Measurements from ENCODE around the gene HACD4. TPM values are rescaled to one million over a fixed set of nuclear protein-coding genes. Genes with fewer than 3 reads are reported as not detected.

The HACD4 gene
- total and polyA plus RNA-seq, 2 experiments from 2014 or later, result 3.8 to 7.5 TPM

DNA sequence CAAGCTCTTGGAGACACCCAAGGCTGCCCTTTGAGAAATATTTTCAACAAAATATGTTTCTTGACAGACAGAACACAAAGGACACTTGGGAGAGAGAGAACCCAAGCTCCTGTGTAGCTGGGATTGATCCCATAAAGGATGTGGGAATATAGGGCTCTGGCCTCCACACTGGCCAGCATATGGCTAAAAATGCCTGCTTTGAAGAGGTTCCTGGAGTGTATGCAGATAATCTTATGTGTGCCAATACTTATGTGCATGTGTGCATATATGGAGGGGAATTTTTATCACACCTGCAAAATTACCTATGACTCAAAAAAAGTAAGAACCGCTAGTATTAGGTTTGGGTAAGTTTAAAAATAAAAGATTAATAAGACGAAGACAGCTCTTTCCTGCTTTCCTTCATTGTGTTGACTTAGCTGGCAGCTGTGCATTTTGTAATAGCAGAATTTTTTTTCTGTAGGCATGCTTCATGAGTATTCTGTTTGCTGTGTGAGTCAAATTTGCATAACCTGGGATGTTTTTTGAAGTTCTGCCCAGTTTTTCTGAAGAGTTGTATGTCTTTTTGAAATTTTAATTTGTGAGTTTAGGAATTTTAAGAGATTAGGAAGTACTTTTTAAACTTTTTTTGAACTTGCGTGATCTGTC, 42.6 kb downstream of the HACD4 start:
- H4K20me1 ChIP-seq (ENCODE audit: insufficient read depth), result no peaks in the 10 kb centered on the region
- no peaks in the 10 kb centered on the region for H3K9me2 ChIP-seq (ENCODE audit: insufficient read depth)
- no peak overlapping the region for H3K4me3 ChIP-seq
- no peak for TF ChIP-seq EZH2 (IDR thresholded peaks at IDR 0.05; ENCODE audit: insufficient read depth, poor library complexity, severe bottlenecking)
- TF ChIP-seq EZH2phosphoT487 (IDR thresholded peaks at IDR 0.05; ENCODE audit: insufficient read depth, low read depth), result no peak
- H3K27me3 ChIP-seq (replicated peaks; ENCODE audit: insufficient read depth), result no peaks in the 10 kb centered on the region
- peaks cover 6% of the 10 kb centered on the region for H3K36me3 ChIP-seq (ENCODE audit: low read depth)
- no peaks in the 10 kb centered on the region for H3K79me2 ChIP-seq (ENCODE audit: insufficient read depth)
- no peak overlapping the region for H3K27ac ChIP-seq
- no peak overlapping the region for H2AFZ ChIP-seq
- in situ Hi-C loops (cut with MboI), result no loop called here
- H3K9me3 ChIP-seq (ENCODE audit: low read depth), result no peaks in the 10 kb centered on the region
- H3K4me2 ChIP-seq (ENCODE audit: unreplicated experiment), result no peak overlapping the region
- no peaks in the 10 kb centered on the region for H3F3A ChIP-seq (ENCODE audit: insufficient read depth)
- peaks cover 4% of the 10 kb centered on the region; the same call in 1 of the 2 replicates for H3K4me1 ChIP-seq (ENCODE audit: insufficient read depth)
- H3K9ac ChIP-seq, result no peak overlapping the region
- peak; percentile 42 for DNase-seq
- WGBS, 2 experiments (ENCODE audit: low coverage in 1 of 2, low lambda C conversion rate in 2 of 2, missing lambda C conversion rate in 2 of 2), result 37 to 39% methylated on average over 3 of the region's 3 CpGs

DNA sequence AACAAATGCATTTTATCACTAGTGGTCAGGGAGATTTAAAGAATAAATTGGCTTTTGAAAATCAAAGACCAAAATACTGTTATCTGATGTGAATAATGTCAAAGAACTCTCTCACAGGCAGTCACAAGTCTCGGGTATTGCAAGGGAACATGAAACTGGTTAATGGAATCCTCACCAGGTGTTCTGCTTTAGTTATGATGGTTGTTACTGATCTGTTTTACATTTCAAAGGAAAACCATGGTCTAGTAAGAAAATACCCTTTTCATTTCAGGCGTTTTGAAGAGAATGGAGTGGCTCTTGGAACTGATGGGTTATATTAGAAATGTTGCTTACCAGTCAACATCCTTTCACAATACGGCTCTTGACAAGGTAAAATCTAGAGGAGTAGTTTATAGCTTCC, 43.4 kb downstream of the HACD4 start:
- no peaks in the 10 kb centered on the region for H3K9me2 ChIP-seq (ENCODE audit: insufficient read depth)
- no peaks in the 10 kb centered on the region for H3K27me3 ChIP-seq (replicated peaks; ENCODE audit: insufficient read depth)
- H3K4me3 ChIP-seq, result no peak overlapping the region
- peaks cover 6% of the 10 kb centered on the region for H3K36me3 ChIP-seq (ENCODE audit: low read depth)
- peaks cover 4% of the 10 kb centered on the region; the same call in 1 of the 2 replicates for H3K4me1 ChIP-seq (ENCODE audit: insufficient read depth)
- no peak overlapping the region for H3K9ac ChIP-seq
- DNase-seq, result no peak
- no peak overlapping the region for H3K27ac ChIP-seq
- TF ChIP-seq EZH2 (IDR thresholded peaks at IDR 0.05; ENCODE audit: insufficient read depth, poor library complexity, severe bottlenecking) (no peak), EZH2phosphoT487 (IDR thresholded peaks at IDR 0.05; ENCODE audit: insufficient read depth, low read depth) (no peak)
- no peaks in the 10 kb centered on the region for H4K20me1 ChIP-seq (ENCODE audit: insufficient read depth)
- no peaks in the 10 kb centered on the region for H3K9me3 ChIP-seq (ENCODE audit: low read depth)
- no peak overlapping the region for H3K4me2 ChIP-seq (ENCODE audit: unreplicated experiment)
- WGBS, 2 experiments (ENCODE audit: low coverage in 1 of 2, low lambda C conversion rate in 2 of 2, missing lambda C conversion rate in 2 of 2), result 97 to 98% methylated on average over 3 of the region's 3 CpGs
- H2AFZ ChIP-seq, result no peak overlapping the region
- H3K79me2 ChIP-seq (ENCODE audit: insufficient read depth), result no peaks in the 10 kb centered on the region
- no peaks in the 10 kb centered on the region; the same call in 1 of the 2 replicates for H3F3A ChIP-seq (ENCODE audit: insufficient read depth)
- in situ Hi-C loops (cut with MboI), result no loop called here

DNA sequence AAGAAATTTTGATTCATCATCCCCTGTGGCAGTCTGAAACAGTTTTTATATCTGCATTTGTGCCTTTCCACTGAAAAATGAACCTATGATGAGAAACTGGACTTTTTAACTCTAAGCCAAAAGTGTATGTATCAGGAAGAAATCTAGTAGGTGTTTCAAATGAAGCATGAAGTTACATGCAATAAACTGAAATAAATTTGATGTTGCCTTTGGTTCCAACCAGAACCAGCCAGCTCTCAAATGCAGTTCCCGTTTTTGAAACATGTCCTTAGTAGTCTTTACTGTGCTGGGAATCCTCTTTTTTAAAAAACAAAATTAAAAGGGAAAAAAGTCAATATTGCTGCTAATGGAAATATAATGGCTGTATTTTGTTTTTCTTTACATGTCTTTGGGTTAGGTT, 43.9 kb downstream of the HACD4 start:
- no peaks in the 10 kb centered on the region for H3K27me3 ChIP-seq (replicated peaks; ENCODE audit: insufficient read depth)
- no peak overlapping the region for H3K4me3 ChIP-seq
- H3K4me2 ChIP-seq (ENCODE audit: unreplicated experiment), result no peak overlapping the region
- 97 to 98% methylated on average over 1 of the region's 1 CpG for WGBS, 2 experiments (ENCODE audit: low coverage in 1 of 2, low lambda C conversion rate in 2 of 2, missing lambda C conversion rate in 2 of 2)
- DNase-seq, result no peak
- H3K9me2 ChIP-seq (ENCODE audit: insufficient read depth), result no peaks in the 10 kb centered on the region
- peaks cover 5% of the 10 kb centered on the region for H3K4me1 ChIP-seq (ENCODE audit: insufficient read depth)
- peaks cover 4% of the 10 kb centered on the region for H3F3A ChIP-seq (ENCODE audit: insufficient read depth)
- no peak overlapping the region for H3K9ac ChIP-seq
- H4K20me1 ChIP-seq (ENCODE audit: insufficient read depth), result no peaks in the 10 kb centered on the region
- no peak overlapping the region for H3K27ac ChIP-seq
- H2AFZ ChIP-seq, result no peak overlapping the region
- H3K9me3 ChIP-seq (ENCODE audit: low read depth), result no peaks in the 10 kb centered on the region
- TF ChIP-seq EZH2 (IDR thresholded peaks at IDR 0.05; ENCODE audit: insufficient read depth, poor library complexity, severe bottlenecking) (no peak), EZH2phosphoT487 (IDR thresholded peaks at IDR 0.05; ENCODE audit: insufficient read depth, low read depth) (no peak)
- H3K79me2 ChIP-seq (ENCODE audit: insufficient read depth), result no peaks in the 10 kb centered on the region
- in situ Hi-C loops (cut with MboI), result no loop called here
- H3K36me3 ChIP-seq (ENCODE audit: low read depth), result peaks cover 6% of the 10 kb centered on the region

DNA sequence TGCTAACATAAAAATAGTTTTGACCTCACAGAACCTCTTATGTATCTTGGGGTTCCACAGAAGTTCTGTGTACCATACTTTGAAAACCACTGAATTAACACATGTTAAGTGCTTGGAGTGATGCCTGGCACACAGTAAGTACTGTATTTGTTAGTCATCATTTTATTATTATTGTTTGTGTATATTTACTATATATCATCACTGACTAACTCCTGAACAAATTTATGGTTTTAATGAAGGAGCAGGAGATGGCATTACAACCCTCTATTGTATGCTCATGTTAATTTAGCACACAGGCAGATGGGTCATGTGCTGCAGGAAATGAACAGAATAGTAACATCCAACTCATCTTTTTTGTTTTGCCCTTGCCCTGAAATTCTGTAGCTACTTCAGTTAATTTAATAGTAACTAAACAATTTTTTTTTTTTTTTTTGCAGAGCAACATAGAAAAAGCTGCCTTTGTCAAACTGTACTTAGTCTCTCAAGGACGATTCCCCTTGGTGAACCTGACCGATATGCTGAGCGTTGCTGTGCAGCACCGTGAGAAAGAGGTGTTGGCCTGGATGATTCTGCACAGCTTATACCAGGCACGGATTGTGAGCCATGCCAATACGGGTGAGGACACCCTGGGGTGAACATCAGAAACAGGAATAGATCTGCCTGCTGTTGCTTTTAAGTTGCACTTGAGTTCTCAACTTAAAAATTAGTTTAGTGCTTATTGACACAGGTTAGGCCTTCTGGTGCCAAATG, 45.4 kb downstream of the HACD4 start:
- H3F3A ChIP-seq (ENCODE audit: insufficient read depth), result peaks cover 18% of the 10 kb centered on the region
- H3K9ac ChIP-seq, result no peak overlapping the region
- H2AFZ ChIP-seq, result no peak overlapping the region
- in situ Hi-C loops (cut with MboI), result no loop called here
- no peak for DNase-seq
- H3K9me3 ChIP-seq (ENCODE audit: low read depth), result no peaks in the 10 kb centered on the region
- no peaks in the 10 kb centered on the region for H4K20me1 ChIP-seq (ENCODE audit: insufficient read depth)
- WGBS, 2 experiments (ENCODE audit: low coverage in 1 of 2, low lambda C conversion rate in 2 of 2, missing lambda C conversion rate in 2 of 2), result 96 to 97% methylated on average over 6 of the region's 6 CpGs
- no peaks in the 10 kb centered on the region for H3K27me3 ChIP-seq (replicated peaks; ENCODE audit: insufficient read depth)
- H3K79me2 ChIP-seq (ENCODE audit: insufficient read depth), result no peaks in the 10 kb centered on the region
- H3K4me1 ChIP-seq (ENCODE audit: insufficient read depth), result peaks cover 20% of the 10 kb centered on the region
- H3K4me3 ChIP-seq, result no peak overlapping the region
- no peaks in the 10 kb centered on the region for H3K9me2 ChIP-seq (ENCODE audit: insufficient read depth)
- H3K36me3 ChIP-seq (ENCODE audit: low read depth), result peaks cover 6% of the 10 kb centered on the region
- TF ChIP-seq EZH2 (IDR thresholded peaks at IDR 0.05; ENCODE audit: insufficient read depth, poor library complexity, severe bottlenecking) (no peak), EZH2phosphoT487 (IDR thresholded peaks at IDR 0.05; ENCODE audit: insufficient read depth, low read depth) (no peak)
- no peak overlapping the region for H3K4me2 ChIP-seq (ENCODE audit: unreplicated experiment)
- no peak overlapping the region for H3K27ac ChIP-seq
